IMR-90 (cell line): ENCODE results near the gene CAPN3. TPM values are rescaled to one million over a fixed set of nuclear protein-coding genes. Genes with fewer than 3 reads are reported as not detected.

Experiments
- ATAC-seq: fragments of 200-7000 bp; cut with Tn5 transposase; 2 replicates; pipeline ENCODE4 v1.9.1; 2020; ENCODE audit warnings: low read depth, mild to moderate bottlenecking, moderate library complexity
- BruUV-seq: library from RNA; stranded (reverse); fragments of 400-500 nt; replicated peaks from 2 replicates; lab custom pipeline; 2021; lab: Mats Ljungman, UMichigan
- CTCF ChIA-PET: fragments of 300-600 bp; formaldehyde crosslinking; extraction: SDS; loops from one replicate; lab custom pipeline; 2021; ENCODE audit warnings: antibody characterized with exemption; lab: Yijun Ruan, JAX
- POLR2A ChIA-PET: fragments of 300-600 bp; sonication (Branson Sonifier 250); formaldehyde crosslinking; loops from one replicate; lab custom pipeline; 2022; ENCODE audit warnings: antibody characterized with exemption; ENCODE audit not compliant: unreplicated experiment; lab: Charles Lee
- DNase-seq: peaks from one replicate; pipeline ENCODE4 v3.0.0; 2013
- H2AFZ ChIP-seq: replicated peaks from 2 replicates; pipeline ENCODE3; 2013; ENCODE audit warnings: low read length, mild to moderate bottlenecking; ENCODE audit not compliant: poor library complexity
- H2AK5ac ChIP-seq: 2 replicates; pipeline ENCODE4 v1.6.1; 2013; ENCODE audit warnings: low read depth, low read length, inconsistent platforms
- H2AK9ac ChIP-seq: replicated peaks from 2 replicates; pipeline ENCODE3; 2013; ENCODE audit warnings: mild to moderate bottlenecking, low read depth, low read length, moderate library complexity; ENCODE audit not compliant: poor library complexity
- H2BK120ac ChIP-seq: 2 replicates; pipeline ENCODE4 v1.6.1; 2013; ENCODE audit warnings: low read depth, low read length, inconsistent platforms
- H2BK15ac ChIP-seq: 3 replicates; pipeline ENCODE4 v1.6.1; 2013; ENCODE audit warnings: low read depth, low read length, inconsistent platforms
- H2BK20ac ChIP-seq: 2 replicates; pipeline ENCODE4 v1.6.1; 2013; ENCODE audit warnings: low read depth, mild to moderate bottlenecking, inconsistent platforms, low read length, moderate library complexity
- H2BK5ac ChIP-seq: 2 replicates; pipeline ENCODE4 v1.6.1; 2013; ENCODE audit warnings: mild to moderate bottlenecking, low read depth, low read length, inconsistent platforms; ENCODE audit not compliant: poor library complexity, severe bottlenecking
- H3K14ac ChIP-seq: replicated peaks from 2 replicates; pipeline ENCODE4 v1.6.1; 2013; ENCODE audit warnings: low read depth, low read length, inconsistent platforms
- H3K18ac ChIP-seq: 2 replicates; pipeline ENCODE4 v1.6.1; 2013; ENCODE audit warnings: low read depth, low read length, control low read depth
- H3K23ac ChIP-seq: 2 replicates; pipeline ENCODE4 v1.6.1; 2013; ENCODE audit warnings: low read depth, low read length, inconsistent platforms
- H3K27ac ChIP-seq: 2 replicates; pipeline ENCODE4 v1.5.1; 2013; ENCODE audit warnings: mild to moderate bottlenecking, control low read depth, low read length; ENCODE audit not compliant: insufficient read depth
- H3K27me3 ChIP-seq: 2 replicates; pipeline ENCODE4 v1.6.1; 2013; ENCODE audit warnings: low read length; ENCODE audit not compliant: control insufficient read depth, insufficient read depth
- H3K36me3 ChIP-seq: 2 replicates; pipeline ENCODE4 v1.6.1; 2013; ENCODE audit warnings: low read length, mixed read lengths; ENCODE audit not compliant: control insufficient read depth, insufficient read depth
- H3K4ac ChIP-seq: 2 replicates; pipeline ENCODE4 v1.6.1; 2013; ENCODE audit warnings: low read depth, low read length, inconsistent platforms
- H3K4me1 ChIP-seq: 2 replicates; pipeline ENCODE4 v1.6.1; 2013; ENCODE audit warnings: low read length, mixed read lengths; ENCODE audit not compliant: control insufficient read depth, insufficient read depth
- H3K4me2 ChIP-seq: 2 replicates; pipeline ENCODE4 v1.6.1; 2013; ENCODE audit warnings: low read depth, mild to moderate bottlenecking, control low read depth, low read length, moderate library complexity
- H3K4me3 ChIP-seq: 2 replicates; pipeline ENCODE4 v1.5.1; 2013; ENCODE audit warnings: low read depth, mild to moderate bottlenecking, control low read depth, low read length, moderate library complexity; ENCODE audit not compliant: insufficient read depth
- H3K56ac ChIP-seq: 2 replicates; pipeline ENCODE4 v1.6.1; 2013; ENCODE audit warnings: low read length, inconsistent platforms; ENCODE audit not compliant: insufficient read depth; ENCODE audit errors: extremely low read depth
- H3K79me1 ChIP-seq, 2 experiments: 2 replicates each; pipeline ENCODE4 v1.6.1; 2013; ENCODE audit warnings: low read length in 2 of 2, inconsistent platforms in 1 of 2, low read depth in 1 of 2
- H3K9ac ChIP-seq: 2 replicates; pipeline ENCODE4 v1.6.1; 2013; ENCODE audit warnings: low read depth, low read length, control low read depth
- H3K9me1 ChIP-seq: 2 replicates; pipeline ENCODE4 v1.6.1; 2013; ENCODE audit warnings: low read length, inconsistent platforms; ENCODE audit not compliant: insufficient read depth
- H3K9me3 ChIP-seq: 2 replicates; pipeline ENCODE4 v1.6.1; 2013; ENCODE audit warnings: low read length; ENCODE audit not compliant: control insufficient read depth, insufficient read depth
- H4K20me1 ChIP-seq: 2 replicates; pipeline ENCODE4 v1.6.1; 2013; ENCODE audit warnings: low read length, inconsistent platforms; ENCODE audit not compliant: insufficient read depth
- H4K5ac ChIP-seq: 2 replicates; pipeline ENCODE4 v1.6.1; 2013; ENCODE audit warnings: mild to moderate bottlenecking, low read depth, low read length, control low read depth
- H4K8ac ChIP-seq, 2 experiments: 2 replicates each; pipeline ENCODE4 v1.6.1; 2013; ENCODE audit warnings: low read depth in 2 of 2, low read length in 2 of 2, control low read depth in 1 of 2, inconsistent platforms in 1 of 2
- H4K91ac ChIP-seq: 2 replicates; pipeline ENCODE4 v1.6.1; 2013; ENCODE audit warnings: low read depth, low read length, inconsistent platforms; ENCODE audit not compliant: insufficient read depth
- CEBPB ChIP-seq: IDR thresholded peaks from 2 replicates; pipeline ENCODE4 v1.6.1; 2012; ENCODE audit warnings: low read depth, low read length, improper control_type of control experiment
- FOS ChIP-seq: fragments of 150-350 bp; IDR thresholded peaks from 2 replicates; pipeline ENCODE4 v1.6.1; 2016; ENCODE audit warnings: low read depth, low read length
- MXI1 ChIP-seq: IDR thresholded peaks from 2 replicates; pipeline ENCODE4 v1.6.1; 2012; ENCODE audit warnings: low read depth, mild to moderate bottlenecking, low read length, moderate library complexity, borderline replicate concordance
- NFE2L2 ChIP-seq: fragments of 150-350 bp; IDR thresholded peaks from 2 replicates; pipeline ENCODE4 v1.6.1; 2016; ENCODE audit warnings: low read depth, mild to moderate bottlenecking, low read length
- POLR2A ChIP-seq: IDR thresholded peaks from 2 replicates; pipeline ENCODE4 v1.6.1; 2012; ENCODE audit warnings: mild to moderate bottlenecking, low read depth, low read length
- RCOR1 ChIP-seq: IDR thresholded peaks from 2 replicates; pipeline ENCODE4 v1.6.1; 2012; ENCODE audit warnings: mild to moderate bottlenecking, low read length, improper control_type of control experiment; ENCODE audit not compliant: insufficient replicate concordance
- RFX5 ChIP-seq: IDR thresholded peaks from 2 replicates; pipeline ENCODE4 v1.8.0; 2012; ENCODE audit warnings: low read depth, mild to moderate bottlenecking, low read length, moderate library complexity
- WGBS, 2 experiments: methylation state at CpG; one replicate each; pipeline versions ENCODE4 v1.1.5 to v1.1.7; 2013; ENCODE audit warnings: missing lambda C conversion rate in 2 of 2; ENCODE audit not compliant: insufficient read length in 1 of 2; ENCODE audit errors: extremely low coverage in 2 of 2; 5-methylcytosine and 5-hydroxymethylcytosine counted together
- dilution Hi-C: fragments of 300-500 bp; cut with HindIII; formaldehyde crosslinking; loops from one replicate; pipeline ENCODE4 v1.14.3; 2018; ENCODE audit warnings: low sequenced_read_pairs; ENCODE audit not compliant: unreplicated experiment
- in situ Hi-C: fragments of 300-500 bp; cut with MboI; formaldehyde crosslinking; loops from 3 replicates; pipeline ENCODE4 v1.14.3; 2019; ENCODE audit warnings: low sequenced_read_pairs, inconsistent platforms, mixed read lengths
- intact Hi-C: fragments of 100-400 bp; cut with micrococcal nuclease; formaldehyde crosslinking; loops from 2 replicates; pipeline ENCODE4 v1.10.0; 2022
- polyA plus RNA-seq, 3 experiments: library from polyadenylated mRNA; depleted of rRNA; stranded (reverse); fragments of >200 nt; gene quantifications; 2 replicates each; pipeline ENCODE4 v1.2.3, GENCODE V29; 2012; ENCODE audit warnings: low replicate concordance in 1 of 3
- total RNA-seq: library from RNA; depleted of rRNA; stranded (reverse); fragments of >200 nt; gene quantifications from 2 replicates; pipeline ENCODE4 v1.2.3, GENCODE V29; 2012

Gene CAPN3
- total and polyA plus RNA-seq, 2 of the 4 experiments (the other 2 are of a cell fraction), result 1.1 to 1.4 TPM

DNA sequence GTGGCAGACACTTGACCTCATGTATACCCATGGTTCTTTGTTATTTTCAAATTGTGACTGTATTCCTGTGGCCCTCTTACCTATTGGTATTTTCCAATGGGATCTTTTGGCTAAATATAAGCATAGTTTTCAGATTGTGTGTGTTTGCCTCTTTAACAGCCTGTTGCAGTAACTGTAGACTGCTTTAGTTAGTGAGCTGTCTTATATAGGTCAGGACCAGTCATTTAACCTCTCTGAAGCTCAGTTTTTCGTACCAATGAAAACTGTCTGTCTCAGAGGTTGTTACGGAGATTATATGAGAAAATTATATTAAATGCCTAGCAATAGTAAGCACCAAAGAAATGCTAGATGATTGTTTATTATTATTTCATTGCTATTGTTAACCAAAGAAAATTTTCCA, 29.3 kb upstream of the CAPN3 start:
- Histone ChIP-seq H3K56ac (no peak overlapping the region), H4K91ac (no peak overlapping the region), H3K27ac (no peak overlapping the region), H3K36me3 (no peaks in the 10 kb centered on the region), H4K8ac (no peak overlapping the region), H3K9me1 (0 out of 2 replicates have a peak, but pooled peaks cover 8% of the 10 kb centered on the region), H3K14ac (no peak overlapping the region), H4K20me1 (no peaks in the 10 kb centered on the region), H2AK5ac (no peak overlapping the region), H3K4me1 (no peaks in the 10 kb centered on the region), H3K79me1 (no peaks in the 10 kb centered on the region), H2BK5ac (no peak overlapping the region), H3K23ac (no peak overlapping the region), H2BK20ac (no peak overlapping the region), H3K9me3 (peaks cover 3% of the 10 kb centered on the region; the same call in 1 of the 2 replicates), H3K27me3 (no peaks in the 10 kb centered on the region), H3K4me2 (no peak overlapping the region), H3K9ac (no peak overlapping the region), H3K4me3 (no peak overlapping the region), H3K4ac (no peak overlapping the region), H2BK120ac (no peak overlapping the region), H2AFZ (no peak overlapping the region), H3K18ac (no peak overlapping the region), H2BK15ac (no peak overlapping the region), H2AK9ac (no peak overlapping the region), H4K5ac (no peak overlapping the region)
- TF ChIP-seq MXI1 (no peak), NFE2L2 (no peak), RCOR1 (no peak), CEBPB (no peak), RFX5 (no peak), POLR2A (no peak), FOS (no peak)
- DNase-seq (no peak), ATAC-seq (no peak)
- in situ Hi-C loops (no loop called here), dilution Hi-C loops (no loop called here), intact Hi-C loops (no loop called here)
- no CpG with 5 or more reads among the region's 2 CpGs for WGBS, 2 experiments
- ChIA-PET POLR2A (no interaction called here), CTCF (no interaction called here)
- BruUV-seq, result no TSS peak
